ENCODE results near the gene ENTPD3. TPM values are rescaled to one million over a fixed set of nuclear protein-coding genes. Genes with fewer than 3 reads are reported as not detected.

ENTPD3 gene
- total and polyA plus RNA-seq, 4 donors, result 3.5 to 15.4 (median 12.4) TPM

DNA sequence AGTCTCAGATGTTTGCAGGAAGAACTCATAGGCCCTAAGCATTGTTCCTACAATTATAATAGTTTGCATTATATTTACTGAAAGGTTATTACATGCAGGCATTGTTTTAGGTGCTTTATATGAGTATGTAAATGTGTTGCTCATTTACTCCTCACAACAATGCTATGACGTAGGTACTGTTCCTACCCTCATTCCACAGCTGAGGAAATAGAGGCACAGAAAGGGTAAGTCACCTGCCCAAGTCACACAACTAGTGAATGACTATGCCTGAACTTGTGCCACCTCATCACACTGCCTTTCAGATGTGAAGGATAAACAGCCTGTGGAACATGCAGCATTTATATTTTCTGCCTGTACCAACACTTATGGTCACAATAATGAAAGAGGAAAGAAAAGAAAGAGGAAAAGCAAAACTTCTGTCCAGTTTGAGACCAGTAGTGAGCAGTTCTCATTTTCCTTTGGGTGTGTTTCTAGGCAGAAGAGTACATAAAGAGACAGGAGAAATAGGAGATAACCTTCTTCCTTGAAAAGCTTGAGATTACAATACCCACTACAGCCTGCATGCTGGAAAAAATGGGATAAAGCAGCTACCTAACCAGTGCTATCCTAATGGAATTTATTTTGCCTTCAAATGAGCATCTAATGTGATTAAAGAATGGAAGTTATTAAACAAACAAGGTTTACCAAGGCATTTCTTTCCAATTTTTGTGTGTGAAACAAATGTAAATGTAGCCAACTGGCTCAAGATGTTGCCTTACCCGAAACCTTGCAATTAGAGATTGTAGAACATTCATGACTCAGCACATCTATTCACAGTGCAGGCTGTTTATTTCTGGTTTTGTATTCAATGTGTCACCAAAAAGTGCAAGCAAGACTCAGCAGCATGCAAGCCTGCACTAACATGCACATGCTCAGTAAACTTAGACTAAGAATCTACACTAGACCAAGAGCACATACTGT, 20.5 kb upstream of the ENTPD3 start:
- WGBS (ENCODE audit: insufficient coverage), result 20% methylated on average over 1 of the region's 2 CpGs
- H3K27me3 ChIP-seq (ENCODE audit: control insufficient read depth, insufficient read depth, low read length), result no peaks in the 10 kb centered on the region
- DNase-seq (ENCODE audit: low read depth in 4 of 6, low spot score in 6 of 6), result peak in 2 of 6 donors; percentile 5 to 37
- H3K27ac ChIP-seq (ENCODE audit: low read depth, low read length), result no peak overlapping the region
- no peak overlapping the region for H3K4me3 ChIP-seq (ENCODE audit: low read depth, low read length)
- no peaks in the 10 kb centered on the region for H3K4me1 ChIP-seq (ENCODE audit: control insufficient read depth, insufficient read depth, low read length)
- H3K9me3 ChIP-seq (ENCODE audit: control insufficient read depth, insufficient read depth, low read length), result peaks cover 3% of the 10 kb centered on the region
- no peaks in the 10 kb centered on the region for H3K36me3 ChIP-seq (ENCODE audit: control insufficient read depth, insufficient read depth, low read length)

DNA sequence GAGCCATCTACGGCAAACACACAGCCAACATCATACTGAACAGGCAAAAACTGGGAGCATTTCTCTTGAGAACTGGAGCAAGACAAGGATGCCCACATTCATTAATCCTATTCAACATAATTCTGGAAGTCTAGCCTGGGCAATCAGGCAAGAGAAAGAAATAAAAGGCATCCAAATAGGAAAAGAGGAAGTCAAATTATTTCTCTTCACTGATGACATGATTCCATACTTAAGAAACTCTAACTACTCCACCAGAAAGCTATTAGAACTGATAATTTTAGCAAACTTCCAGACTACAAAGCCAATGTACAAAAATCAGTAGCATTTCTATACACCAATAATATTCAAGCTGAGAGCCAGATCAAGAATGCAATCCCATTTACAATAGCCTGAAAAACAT, 17.3 kb upstream of the ENTPD3 start:
- H3K4me1 ChIP-seq (ENCODE audit: control insufficient read depth, insufficient read depth, low read length), result no peaks in the 10 kb centered on the region
- no peak for DNase-seq (ENCODE audit: low read depth in 4 of 6, low spot score in 6 of 6)
- WGBS (ENCODE audit: insufficient coverage), result no CpG with 5 or more reads among the region's 1 CpG
- peaks cover 3% of the 10 kb centered on the region for H3K9me3 ChIP-seq (ENCODE audit: control insufficient read depth, insufficient read depth, low read length)
- no peak overlapping the region for H3K4me3 ChIP-seq (ENCODE audit: low read depth, low read length)
- no peak overlapping the region for H3K27ac ChIP-seq (ENCODE audit: low read depth, low read length)
- no peaks in the 10 kb centered on the region for H3K27me3 ChIP-seq (ENCODE audit: control insufficient read depth, insufficient read depth, low read length)
- no peaks in the 10 kb centered on the region for H3K36me3 ChIP-seq (ENCODE audit: control insufficient read depth, insufficient read depth, low read length)

GRCh38 chr3:40377822-40378221, 9.2 kb upstream of the ENTPD3 start:
- Histone ChIP-seq H3K27me3 (ENCODE audit: control insufficient read depth, insufficient read depth, low read length) (no peaks in the 10 kb centered on the region), H3K4me1 (ENCODE audit: control insufficient read depth, insufficient read depth, low read length) (no peaks in the 10 kb centered on the region), H3K4me3 (ENCODE audit: low read depth, low read length) (no peak overlapping the region), H3K36me3 (ENCODE audit: control insufficient read depth, insufficient read depth, low read length) (no peaks in the 10 kb centered on the region), H3K27ac (ENCODE audit: low read depth, low read length) (no peak overlapping the region), H3K9me3 (ENCODE audit: control insufficient read depth, insufficient read depth, low read length) (peaks cover 4% of the 10 kb centered on the region)
- no peak for DNase-seq (ENCODE audit: low read depth in 4 of 6, low spot score in 6 of 6)
- WGBS (ENCODE audit: insufficient coverage), result no CpG with 5 or more reads among the region's 1 CpG

- WGBS (ENCODE audit: insufficient coverage), result 79% methylated on average over 4 of the region's 4 CpGs
- Histone ChIP-seq H3K4me3 (ENCODE audit: low read depth, low read length) (no peak overlapping the region), H3K27me3 (ENCODE audit: control insufficient read depth, insufficient read depth, low read length) (no peaks in the 10 kb centered on the region), H3K9me3 (ENCODE audit: control insufficient read depth, insufficient read depth, low read length) (peaks cover 4% of the 10 kb centered on the region), H3K36me3 (ENCODE audit: control insufficient read depth, insufficient read depth, low read length) (no peaks in the 10 kb centered on the region), H3K27ac (ENCODE audit: low read depth, low read length) (no peak overlapping the region), H3K4me1 (ENCODE audit: control insufficient read depth, insufficient read depth, low read length) (no peaks in the 10 kb centered on the region)
- no peak for DNase-seq (ENCODE audit: low read depth in 4 of 6, low spot score in 6 of 6)
Observed at GRCh38 chr3:40379674-40380306, 7.2 kb upstream of the ENTPD3 start.

- peaks cover 7% of the 10 kb centered on the region for H3K4me1 ChIP-seq (ENCODE audit: control insufficient read depth, insufficient read depth, low read length)
- H3K4me3 ChIP-seq (ENCODE audit: low read depth, low read length), result no peak overlapping the region
- 57% methylated on average over 6 of the region's 8 CpGs for WGBS (ENCODE audit: insufficient coverage)
- peaks cover 4% of the 10 kb centered on the region for H3K9me3 ChIP-seq (ENCODE audit: control insufficient read depth, insufficient read depth, low read length)
- no peaks in the 10 kb centered on the region for H3K36me3 ChIP-seq (ENCODE audit: control insufficient read depth, insufficient read depth, low read length)
- H3K27ac ChIP-seq (ENCODE audit: low read depth, low read length), result no peak overlapping the region
- no peak for DNase-seq (ENCODE audit: low read depth in 4 of 6, low spot score in 6 of 6)
- H3K27me3 ChIP-seq (ENCODE audit: control insufficient read depth, insufficient read depth, low read length), result peaks cover under 1% of the 10 kb centered on the region
Observed at GRCh38 chr3:40381904-40382616, 4.9 kb upstream of the ENTPD3 start.

GRCh38 chr3:40382617-40382979, 4.4 kb upstream of the ENTPD3 start:
- no peak overlapping the region for H3K27ac ChIP-seq (ENCODE audit: low read depth, low read length)
- no peak overlapping the region for H3K4me3 ChIP-seq (ENCODE audit: low read depth, low read length)
- no peaks in the 10 kb centered on the region for H3K36me3 ChIP-seq (ENCODE audit: control insufficient read depth, insufficient read depth, low read length)
- peaks cover 13% of the 10 kb centered on the region for H3K4me1 ChIP-seq (ENCODE audit: control insufficient read depth, insufficient read depth, low read length)
- WGBS (ENCODE audit: insufficient coverage), result 91% methylated on average over 1 of the region's 2 CpGs
- H3K9me3 ChIP-seq (ENCODE audit: control insufficient read depth, insufficient read depth, low read length), result peaks cover 4% of the 10 kb centered on the region
- peaks cover 6% of the 10 kb centered on the region for H3K27me3 ChIP-seq (ENCODE audit: control insufficient read depth, insufficient read depth, low read length)
- DNase-seq (ENCODE audit: low read depth in 4 of 6, low spot score in 6 of 6), result no peak

DNA sequence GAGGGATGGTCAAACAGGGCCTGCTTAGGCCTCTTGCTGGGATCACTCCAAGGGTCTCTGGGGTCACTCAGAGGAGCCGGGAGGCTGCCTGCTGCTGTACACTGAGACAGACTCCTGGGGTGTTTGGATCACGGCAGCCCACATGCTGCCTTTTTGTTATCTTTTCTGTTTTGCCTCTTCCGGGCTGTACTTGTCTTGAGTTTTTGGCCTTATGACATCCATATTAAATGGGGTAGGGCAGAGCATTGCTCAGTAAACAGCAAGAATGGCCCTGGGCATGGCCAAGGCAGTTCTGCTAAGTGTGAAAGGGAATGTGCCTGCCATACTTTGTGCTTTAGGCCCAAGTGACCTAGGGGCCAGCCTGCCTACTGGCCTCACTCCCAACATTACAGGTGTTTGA, 771 bp upstream of the ENTPD3 start:
- H3K4me3 ChIP-seq (ENCODE audit: low read depth, low read length), result no peak overlapping the region
- peaks cover 8% of the 10 kb centered on the region for H3K27me3 ChIP-seq (ENCODE audit: control insufficient read depth, insufficient read depth, low read length)
- no peaks in the 10 kb centered on the region for H3K36me3 ChIP-seq (ENCODE audit: control insufficient read depth, insufficient read depth, low read length)
- no peak for DNase-seq (ENCODE audit: low read depth in 4 of 6, low spot score in 6 of 6)
- 77% methylated on average over 3 of the region's 3 CpGs for WGBS (ENCODE audit: insufficient coverage)
- no peak overlapping the region for H3K27ac ChIP-seq (ENCODE audit: low read depth, low read length)
- H3K9me3 ChIP-seq (ENCODE audit: control insufficient read depth, insufficient read depth, low read length), result no peaks in the 10 kb centered on the region
- H3K4me1 ChIP-seq (ENCODE audit: control insufficient read depth, insufficient read depth, low read length), result peaks cover 13% of the 10 kb centered on the region

DNA sequence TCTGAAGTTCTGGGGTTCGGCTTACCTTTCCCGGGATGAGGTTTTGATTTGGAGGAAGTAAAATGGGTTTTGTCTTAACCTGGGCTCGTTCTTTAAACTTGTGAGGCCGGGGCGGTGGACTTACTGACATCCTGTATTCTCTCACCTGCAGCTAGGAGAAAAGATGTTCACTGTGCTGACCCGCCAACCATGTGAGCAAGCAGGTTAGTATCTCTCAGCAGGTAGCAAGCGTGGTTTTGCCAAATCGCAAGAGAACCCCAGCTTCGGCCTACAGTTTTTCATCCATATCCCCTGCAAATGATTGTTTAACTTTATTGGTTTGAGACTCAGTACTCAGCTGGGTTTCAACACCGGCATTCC, 891 bp downstream of the ENTPD3 start:
- peak in 1 of 6 donors; percentile 29 for DNase-seq (ENCODE audit: low read depth in 4 of 6, low spot score in 6 of 6)
- Histone ChIP-seq H3K9me3 (ENCODE audit: control insufficient read depth, insufficient read depth, low read length) (no peaks in the 10 kb centered on the region), H3K4me1 (ENCODE audit: control insufficient read depth, insufficient read depth, low read length) (peaks cover 13% of the 10 kb centered on the region), H3K27me3 (ENCODE audit: control insufficient read depth, insufficient read depth, low read length) (peaks cover 8% of the 10 kb centered on the region), H3K4me3 (ENCODE audit: low read depth, low read length) (peak overlapping the region; percentile 42), H3K27ac (ENCODE audit: low read depth, low read length) (no peak overlapping the region), H3K36me3 (ENCODE audit: control insufficient read depth, insufficient read depth, low read length) (no peaks in the 10 kb centered on the region)
- WGBS (ENCODE audit: insufficient coverage), result 84% methylated on average over 6 of the region's 10 CpGs

- WGBS (ENCODE audit: insufficient coverage), result 93% methylated on average over 4 of the region's 5 CpGs
- Histone ChIP-seq H3K27ac (ENCODE audit: low read depth, low read length) (no peak overlapping the region), H3K27me3 (ENCODE audit: control insufficient read depth, insufficient read depth, low read length) (no peaks in the 10 kb centered on the region), H3K9me3 (ENCODE audit: control insufficient read depth, insufficient read depth, low read length) (no peaks in the 10 kb centered on the region), H3K4me3 (ENCODE audit: low read depth, low read length) (no peak overlapping the region), H3K4me1 (ENCODE audit: control insufficient read depth, insufficient read depth, low read length) (no peaks in the 10 kb centered on the region), H3K36me3 (ENCODE audit: control insufficient read depth, insufficient read depth, low read length) (no peaks in the 10 kb centered on the region)
- DNase-seq (ENCODE audit: low read depth in 4 of 6, low spot score in 6 of 6), result no peak
Observed at GRCh38 chr3:40396406-40396805, 9.4 kb downstream of the ENTPD3 start.

Data from spinal cord (tissue), 10 donors.